Measurements from ENCODE around the gene IGF2BP3.

DNA sequence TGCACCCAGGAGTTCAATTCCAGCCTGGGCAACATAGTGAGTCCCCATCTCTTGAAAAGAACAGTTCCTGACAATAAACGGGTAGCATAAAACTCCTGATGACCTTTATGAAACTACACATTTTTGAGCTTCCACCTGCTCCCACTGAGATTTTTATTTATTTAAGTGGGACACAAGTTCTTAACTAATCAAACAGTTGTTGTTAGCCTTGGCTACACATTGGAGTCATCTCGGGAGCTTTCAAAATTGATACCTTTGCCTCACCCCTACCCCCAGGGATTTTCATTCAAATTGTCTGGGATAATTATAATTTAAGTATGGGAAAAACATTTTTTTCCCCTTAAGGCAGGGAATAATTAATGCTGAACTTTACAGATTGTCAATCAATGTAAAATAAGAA is 131.9 kb downstream of the IGF2BP3 start:
- TF ChIP-seq BACH2 (CRISPR knock-in tag; IDR thresholded peaks at IDR 0.05; ENCODE audit: borderline replicate concordance) (no peak), CSDC2 (CRISPR knock-in tag; IDR thresholded peaks at IDR 0.05) (no peak), ZFP30 (CRISPR knock-in tag; IDR thresholded peaks at IDR 0.05) (no peak), ARNTL (CRISPR knock-in tag; IDR thresholded peaks at IDR 0.05; ENCODE audit: borderline replicate concordance, low read depth) (no peak), CREB5 (CRISPR knock-in tag; IDR thresholded peaks at IDR 0.05; ENCODE audit: low read depth) (no peak), RARB (CRISPR knock-in tag; IDR thresholded peaks at IDR 0.05) (no peak), ZC3H10 (CRISPR knock-in tag; IDR thresholded peaks at IDR 0.05) (no peak), SNAI2 (CRISPR knock-in tag; IDR thresholded peaks at IDR 0.05) (no peak), ZNF70 (CRISPR knock-in tag; IDR thresholded peaks at IDR 0.05) (no peak), TSHZ2 (CRISPR knock-in tag; IDR thresholded peaks at IDR 0.05) (no peak), OSR1 (CRISPR knock-in tag; IDR thresholded peaks at IDR 0.05) (no peak), TCF4 (CRISPR knock-in tag; IDR thresholded peaks at IDR 0.05; ENCODE audit: borderline replicate concordance) (no peak), ZFP3 (CRISPR knock-in tag; IDR thresholded peaks at IDR 0.05) (no peak)
- TF ChIP-seq, protein P1, sequence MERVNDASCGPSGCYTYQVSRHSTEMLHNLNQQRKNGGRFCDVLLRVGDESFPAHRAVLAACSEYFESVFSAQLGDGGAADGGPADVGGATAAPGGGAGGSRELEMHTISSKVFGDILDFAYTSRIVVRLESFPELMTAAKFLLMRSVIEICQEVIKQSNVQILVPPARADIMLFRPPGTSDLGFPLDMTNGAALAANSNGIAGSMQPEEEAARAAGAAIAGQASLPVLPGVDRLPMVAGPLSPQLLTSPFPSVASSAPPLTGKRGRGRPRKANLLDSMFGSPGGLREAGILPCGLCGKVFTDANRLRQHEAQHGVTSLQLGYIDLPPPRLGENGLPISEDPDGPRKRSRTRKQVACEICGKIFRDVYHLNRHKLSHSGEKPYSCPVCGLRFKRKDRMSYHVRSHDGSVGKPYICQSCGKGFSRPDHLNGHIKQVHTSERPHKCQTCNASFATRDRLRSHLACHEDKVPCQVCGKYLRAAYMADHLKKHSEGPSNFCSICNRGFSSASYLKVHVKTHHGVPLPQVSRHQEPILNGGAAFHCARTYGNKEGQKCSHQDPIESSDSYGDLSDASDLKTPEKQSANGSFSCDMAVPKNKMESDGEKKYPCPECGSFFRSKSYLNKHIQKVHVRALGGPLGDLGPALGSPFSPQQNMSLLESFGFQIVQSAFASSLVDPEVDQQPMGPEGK (CRISPR knock-in tag; IDR thresholded peaks at IDR 0.05; ENCODE audit: borderline replicate concordance) = no peak

Data from SK-N-SH treated with all-trans-retinoic acid at 6 μM for 48 hours (cell line).